Measurements from ENCODE around the gene CA11.
"Not testable (repeated sequence)": the region's sequence is repeated elsewhere in the genome, so short reads cannot be mapped to it uniquely, and the experiment has no call there.

Gene CA11
- total RNA-seq, result 6.5 to 9.6 (median 8.8) reads per million in 4 donors

DNA sequence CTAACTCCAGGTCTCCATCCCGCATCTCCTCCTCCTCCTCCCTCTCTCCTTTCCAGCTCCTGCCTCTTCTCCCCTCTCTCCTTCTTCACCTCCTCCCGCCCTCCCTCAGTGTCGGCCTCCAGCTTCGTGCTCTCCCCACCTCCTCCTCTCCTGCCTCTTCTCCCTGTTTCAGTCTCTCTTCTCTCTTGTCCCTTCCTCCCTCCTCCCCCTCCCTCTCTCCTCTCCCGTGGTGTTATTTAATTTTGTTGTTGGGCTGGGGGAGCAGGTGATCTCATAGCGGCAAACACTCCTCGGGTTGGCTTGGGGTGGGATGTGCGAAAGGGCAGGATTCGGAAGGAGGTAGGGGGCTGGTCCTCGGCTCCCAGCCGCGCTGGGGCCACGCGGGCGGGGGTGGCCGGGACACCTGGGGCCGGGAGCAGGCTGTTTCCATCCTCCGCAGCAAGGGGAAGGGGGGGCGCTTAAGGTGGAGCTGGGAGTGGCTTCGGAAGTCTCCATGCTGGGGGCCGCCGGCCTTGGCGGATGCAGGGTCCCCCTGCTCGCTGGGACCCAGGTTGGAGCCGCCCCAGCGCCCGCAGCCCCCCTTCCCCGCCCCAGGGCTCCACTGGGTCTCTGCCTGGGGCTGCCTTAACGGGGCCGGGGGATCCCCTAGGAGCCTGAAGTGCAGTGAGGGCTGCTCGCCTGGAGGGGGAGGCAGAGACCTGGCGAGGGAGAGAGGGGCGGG lies at the start of gene CA11:
Gene CA11 (minus strand): TSS at position 187 of the 721 bp plus-strand sequence. CDS start 555 bp downstream, outside the sequence.
- peak; percentile 88 to 90 (median 90) for DNase-seq

GRCh38 chr19:48693629-48694028 lies 47.6 kb upstream of the CA11 start:
- DNase-seq, result not testable (repeated sequence)

- no peak for DNase-seq
Observed at GRCh38 chr19:48689449-48689848, 43.5 kb upstream of the CA11 start.

DNA sequence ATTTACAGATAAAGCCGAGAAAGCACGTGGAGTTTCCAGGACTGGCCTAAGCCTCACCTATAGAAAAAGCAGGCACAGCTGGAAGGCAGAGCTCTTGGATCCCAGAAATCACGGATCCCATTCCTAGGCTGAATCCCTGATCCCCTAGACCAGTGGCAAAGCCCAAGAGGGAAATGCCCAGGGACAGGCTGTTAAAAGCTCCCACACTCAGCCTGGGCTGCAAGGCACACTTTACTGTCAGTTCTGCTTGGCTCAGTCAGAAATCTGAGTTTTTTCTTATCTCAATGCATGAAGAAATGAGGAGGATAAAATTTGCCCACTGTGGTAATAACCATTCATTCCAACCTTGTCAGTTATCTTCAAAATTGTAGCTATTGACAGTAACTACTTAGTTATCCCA lies 41.8 kb upstream of the CA11 start:
- DNase-seq, result no peak

GRCh38 chr19:48686637-48687036 lies 40.6 kb upstream of the CA11 start:
- DNase-seq, result not testable (repeated sequence)

DNA sequence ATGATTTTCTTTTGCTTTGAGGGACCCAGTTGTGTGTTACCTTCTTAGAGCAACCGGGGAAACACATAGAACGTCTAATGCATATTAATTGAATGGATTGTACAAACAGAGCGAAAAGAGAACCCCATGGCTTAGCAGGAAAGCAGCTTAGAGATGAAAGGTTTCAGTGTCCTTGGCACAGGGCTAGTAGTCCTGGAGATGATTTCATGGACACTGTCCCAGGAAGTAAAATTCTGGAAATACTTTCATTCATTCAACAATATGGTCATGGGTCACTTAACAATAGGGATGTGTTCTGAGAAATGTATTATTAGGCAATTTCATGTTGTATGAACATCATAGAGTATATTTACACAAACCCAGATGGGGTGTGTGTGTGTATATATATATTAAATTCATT lies 40.1 kb upstream of the CA11 start:
- no peak for DNase-seq

GRCh38 chr19:48685583-48685982 lies 39.6 kb upstream of the CA11 start:
- no peak for DNase-seq

DNA sequence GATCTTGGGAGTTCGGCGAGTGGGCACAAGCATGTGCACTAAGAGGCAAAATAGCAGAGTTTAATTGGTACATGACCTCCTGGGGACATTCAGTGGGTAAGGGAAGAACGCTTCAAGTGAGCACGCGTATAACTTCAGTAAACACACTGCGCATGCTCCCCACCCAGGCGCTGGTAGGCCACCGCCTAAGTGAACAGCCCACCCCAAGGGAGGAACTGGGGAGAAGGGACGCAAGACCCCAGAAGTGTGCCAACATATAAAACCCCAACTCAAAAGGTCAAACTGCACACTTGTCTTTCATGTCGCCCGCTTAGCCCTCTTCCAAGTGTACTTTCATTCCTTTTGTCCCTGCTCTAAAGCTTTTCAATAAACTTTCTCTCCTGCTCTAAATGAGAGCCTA lies 37.4 kb upstream of the CA11 start:
- DNase-seq, result peak in 1 of 5 donors; percentile 10

DNA sequence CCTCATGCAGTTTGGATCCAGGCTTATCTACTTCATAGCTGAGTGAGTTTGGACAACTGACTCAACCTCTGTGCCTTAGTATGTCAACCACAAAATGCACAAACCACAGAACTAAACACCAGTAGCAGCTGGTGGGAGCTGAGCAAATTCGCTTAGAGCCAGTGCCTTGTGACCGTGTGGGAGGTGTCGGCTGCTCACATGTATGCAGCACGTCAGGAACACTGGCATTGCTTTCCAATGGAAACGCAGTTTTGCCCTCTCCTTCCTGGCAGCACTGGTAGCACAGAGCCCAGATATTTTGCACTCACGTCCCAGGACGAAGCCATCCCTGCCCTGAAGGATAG lies 35.1 kb upstream of the CA11 start:
- no peak for DNase-seq

- DNase-seq, result no peak
Observed at GRCh38 chr19:48680436-48681126, 34.6 kb upstream of the CA11 start.

- DNase-seq, result not testable (repeated sequence)
Observed at GRCh38 chr19:48680006-48680405, 34.0 kb upstream of the CA11 start.

- DNase-seq, result no peak
Observed at GRCh38 chr19:48678201-48678600, 32.2 kb upstream of the CA11 start.

- no peak for DNase-seq
Observed at GRCh38 chr19:48676887-48677286, 30.9 kb upstream of the CA11 start.

DNA sequence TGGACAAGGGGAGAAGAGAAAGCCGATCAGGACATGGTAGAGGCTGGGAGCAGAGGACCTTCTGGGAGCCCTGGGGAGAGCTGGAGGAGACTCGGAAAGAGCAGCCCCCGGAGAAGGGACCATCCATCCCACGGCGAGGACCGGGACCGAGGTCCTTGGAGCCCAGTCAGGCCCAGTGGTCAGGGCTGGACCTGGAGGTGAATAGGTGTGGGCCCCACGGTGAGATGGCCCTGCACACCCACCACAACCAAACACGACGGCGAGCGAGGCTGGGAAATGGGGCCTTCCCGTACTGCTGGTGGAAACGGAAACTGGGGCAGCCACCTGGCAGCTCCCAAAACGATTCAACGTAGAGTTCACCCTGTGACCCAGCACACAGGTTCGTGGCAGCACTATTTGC lies 30.5 kb upstream of the CA11 start:
- no peak for DNase-seq

DNA sequence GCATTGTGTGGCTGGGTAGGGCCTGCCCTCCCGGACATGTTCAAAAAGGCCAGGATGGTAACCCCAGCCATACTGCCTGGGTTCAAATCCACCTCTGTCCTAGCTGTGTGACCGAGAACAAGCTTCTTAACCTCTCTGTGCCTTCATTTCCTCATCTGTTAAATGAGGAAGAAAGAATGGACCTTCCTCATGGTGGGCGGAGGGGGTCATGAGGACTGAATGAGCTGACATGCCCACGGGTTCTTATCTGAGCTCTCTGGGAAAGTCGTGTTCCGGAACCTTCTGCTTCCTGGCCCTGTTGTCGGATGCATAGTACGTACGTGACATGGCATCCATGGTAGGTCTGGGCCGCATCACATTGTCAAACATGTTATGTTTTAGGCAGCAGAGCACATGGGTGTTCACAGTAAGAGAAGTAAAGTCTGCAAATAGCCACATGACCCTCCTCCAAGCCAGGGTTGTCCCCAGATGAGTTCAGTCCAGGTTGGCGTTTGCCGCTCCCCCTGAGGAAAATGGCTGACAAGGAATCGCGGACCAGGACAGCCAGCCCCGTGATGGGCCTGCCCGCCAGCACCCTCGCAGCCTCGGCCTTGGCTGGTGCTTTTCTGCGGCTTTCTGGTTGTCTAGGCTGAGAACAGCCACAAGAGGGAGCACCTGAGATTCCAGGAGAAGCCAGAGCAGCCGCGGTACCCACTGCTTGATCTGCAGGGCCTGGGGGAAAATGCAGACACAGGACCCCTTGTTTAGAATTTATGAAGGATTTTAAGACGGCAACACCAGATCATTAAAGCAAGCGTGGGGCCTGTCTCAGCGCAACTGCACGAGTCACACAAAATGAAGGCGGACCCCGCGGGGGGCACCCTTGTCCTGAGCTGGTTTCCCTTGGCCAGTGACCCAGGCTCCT lies 29.2 kb upstream of the CA11 start:
- peak; percentile 41 to 71 (median 64) for DNase-seq

DNA sequence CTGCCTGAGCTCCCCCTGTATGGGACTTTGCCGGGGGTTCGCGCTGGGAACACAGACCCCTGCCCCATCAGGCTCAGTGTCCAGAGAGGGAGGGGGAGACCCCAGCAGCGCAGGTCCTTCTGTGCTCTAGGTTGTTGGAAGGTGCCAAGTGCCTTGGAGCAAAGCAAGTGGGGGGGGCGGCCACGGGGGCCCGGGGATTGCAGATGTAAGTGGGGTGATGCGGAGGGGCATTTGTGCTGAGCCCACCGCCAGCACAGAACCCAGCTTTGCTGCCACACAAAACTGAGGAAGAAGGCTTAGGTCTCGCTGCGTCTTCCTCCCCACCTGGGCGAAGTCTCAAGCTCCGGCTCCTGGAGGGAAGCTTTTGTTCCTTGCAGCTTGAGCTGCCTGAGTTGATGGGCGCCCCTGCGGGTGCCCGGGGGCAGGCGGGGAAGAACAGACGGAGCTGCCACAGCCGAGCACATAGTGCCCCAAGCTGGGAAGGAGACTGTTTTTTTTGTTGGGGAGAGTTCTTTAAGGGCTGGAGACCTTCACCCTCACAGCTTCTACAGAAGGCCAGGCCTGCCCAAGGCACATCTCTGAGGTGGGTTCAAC lies 28.3 kb upstream of the CA11 start:
- DNase-seq, result no peak

DNA sequence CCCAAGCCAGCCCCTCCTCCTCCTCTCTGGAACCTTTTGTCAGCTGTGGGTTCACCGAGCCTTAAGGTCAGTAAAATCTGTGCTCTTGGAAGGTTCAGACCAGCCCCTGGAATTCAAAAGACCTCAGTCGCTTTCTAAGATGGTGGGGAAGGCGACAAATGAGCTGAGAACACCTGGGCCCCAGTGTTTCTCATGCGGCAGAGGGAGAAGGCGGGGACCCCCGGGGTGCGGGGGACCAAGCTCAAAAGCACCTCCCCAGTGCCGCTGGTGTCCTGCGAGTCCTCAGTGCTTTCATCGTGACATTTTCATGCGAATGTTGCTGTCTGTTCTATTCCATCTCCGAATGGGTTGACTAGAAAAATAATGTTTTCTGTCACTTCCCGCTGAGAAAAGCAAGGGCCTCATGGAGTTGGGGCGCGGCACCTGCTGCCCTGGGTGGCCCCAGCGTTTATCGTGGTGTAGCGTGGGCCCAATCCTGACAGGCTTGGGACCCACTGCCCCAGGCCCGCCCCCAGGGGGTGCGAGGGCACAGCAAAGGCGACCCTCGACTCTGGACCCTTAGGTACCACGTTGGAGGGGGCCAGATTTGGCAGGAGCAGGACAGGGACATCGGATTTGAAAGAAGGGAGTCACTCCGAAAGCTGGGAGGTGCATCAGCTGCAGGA lies 27.6 kb upstream of the CA11 start:
- DNase-seq, result no peak

GRCh38 chr19:48672994-48673393 lies 27.0 kb upstream of the CA11 start, which contains the start of gene NTN5:
Gene NTN5 (minus strand): TSS chr19:48673017. CDS start chr19:48670986, 2,031 bp downstream.
- DNase-seq, result no peak

GRCh38 chr19:48671446-48671995 lies 25.5 kb upstream of the CA11 start:
- DNase-seq, result no peak

DNA sequence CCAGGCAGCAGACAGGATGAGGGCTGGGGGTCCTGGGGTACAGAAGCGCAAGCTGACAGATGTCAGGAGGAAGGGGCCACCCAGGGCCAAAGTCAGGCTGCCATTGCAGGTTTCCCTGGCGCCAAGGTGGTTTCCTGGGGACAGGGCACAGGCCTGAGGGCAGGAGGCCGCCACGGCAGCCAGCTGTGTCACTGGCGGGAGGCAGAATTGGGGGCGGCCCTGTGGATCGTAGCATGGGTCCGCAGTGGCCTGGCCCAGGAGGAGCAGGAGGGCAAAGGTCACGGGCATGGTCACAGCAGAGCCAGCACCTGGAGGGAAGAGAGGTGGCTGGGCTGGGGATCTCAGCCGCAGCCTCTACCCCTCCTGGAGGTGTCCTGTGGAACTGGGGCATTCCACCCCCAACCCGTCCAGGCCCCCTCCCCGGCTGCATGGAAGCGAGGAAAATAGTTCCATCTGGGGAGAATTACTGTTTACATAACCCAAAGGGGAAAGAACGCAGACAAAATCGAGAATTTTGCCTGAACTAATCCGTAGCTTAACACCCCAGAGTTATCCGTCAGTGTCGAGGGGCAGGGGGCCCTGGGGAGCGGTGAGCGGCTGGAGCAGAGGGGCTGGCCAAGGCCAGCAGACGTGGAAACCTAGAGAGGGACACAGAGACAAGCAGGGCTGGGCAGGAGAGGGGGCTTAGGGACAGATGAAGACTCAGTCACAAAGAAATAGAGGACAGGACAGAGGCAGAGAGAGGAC lies 24.9 kb upstream of the CA11 start:
- no peak for DNase-seq

Measured in T-helper 1 cell (primary cell).